BLaER1 treated with 17β-estradiol and CSF1 and Interleukin-3, amounts not matched to agents 10 nM and 100 nM (cell line): Measurements from ENCODE around the gene KHNYN.

Source experiments
- H3K27ac ChIP-seq, 11 experiments: shearing (Covaris generic); formaldehyde crosslinking; 2 replicates each; pipeline ENCODE4 v1.8.1; 2022
- H3K27me3 ChIP-seq, 11 experiments: shearing (Covaris generic); formaldehyde crosslinking; 2 replicates each; pipeline ENCODE4 v1.8.1; 2022
- H3K36me3 ChIP-seq, 11 experiments: shearing (Covaris generic); formaldehyde crosslinking; 2 replicates each; pipeline ENCODE4 v1.8.1; 2022
- H3K4me1 ChIP-seq, 10 experiments: shearing (Covaris generic); formaldehyde crosslinking; 2 replicates each; pipeline ENCODE4 v1.8.1; 2022
- H3K4me2 ChIP-seq, 11 experiments: shearing (Covaris generic); formaldehyde crosslinking; 2 replicates each; pipeline ENCODE4 v1.8.1; 2022
- H3K4me3 ChIP-seq, 10 experiments: shearing (Covaris generic); formaldehyde crosslinking; 2 replicates each; pipeline ENCODE4 v1.8.1; 2022
- H3K9ac ChIP-seq, 11 experiments: shearing (Covaris generic); formaldehyde crosslinking; 2 replicates each; pipeline ENCODE4 v1.8.1; 2022
- H3K9me3 ChIP-seq, 11 experiments: shearing (Covaris generic); formaldehyde crosslinking; replicated peaks in 1 of 11; 2 replicates each; pipeline ENCODE4 v1.8.1; 2022
- H4K20me1 ChIP-seq, 11 experiments: shearing (Covaris generic); formaldehyde crosslinking; 2 replicates each; pipeline ENCODE4 v1.8.1; 2022
- Cebpa-rat ChIP-seq, 11 experiments: shearing (Covaris generic); IDR thresholded peaks; 2 replicates each; pipeline ENCODE4 v1.8.1; 2022

KHNYN gene

DNA sequence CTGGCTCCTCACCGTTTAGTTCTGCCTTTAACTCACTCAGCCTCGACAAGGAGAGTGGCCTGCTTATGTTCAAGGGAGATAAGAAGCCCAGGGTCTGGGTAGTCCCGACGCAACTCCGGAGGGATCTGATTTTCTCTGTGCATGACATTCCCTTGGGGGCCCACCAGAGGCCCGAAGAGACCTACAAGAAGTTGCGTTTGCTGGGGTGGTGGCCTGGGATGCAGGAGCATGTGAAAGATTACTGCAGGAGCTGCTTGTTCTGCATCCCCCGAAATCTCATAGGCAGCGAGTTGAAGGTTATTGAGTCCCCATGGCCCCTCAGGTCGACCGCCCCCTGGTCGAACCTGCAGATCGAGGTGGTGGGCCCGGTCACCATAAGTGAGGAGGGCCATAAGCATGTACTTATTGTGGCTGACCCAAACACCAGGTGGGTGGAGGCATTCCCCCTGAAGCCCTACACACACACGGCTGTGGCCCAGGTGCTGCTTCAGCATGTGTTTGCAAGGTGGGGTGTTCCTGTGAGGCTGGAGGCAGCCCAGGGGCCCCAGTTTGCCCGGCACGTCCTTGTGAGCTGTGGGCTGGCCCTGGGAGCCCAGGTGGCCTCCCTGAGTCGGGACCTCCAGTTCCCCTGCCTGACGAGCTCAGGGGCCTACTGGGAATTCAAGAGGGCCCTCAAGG, 13.4 kb upstream of the KHNYN start:
- Histone ChIP-seq H3K4me1 (peaks cover 10 to 51% (median 36%) of the 10 kb centered on the region in 10 experiments; a peak in 17 of 20 replicates), H4K20me1 (no peaks in the 10 kb centered on the region; a peak in 1 of 22 replicates), H3K27me3 (peaks cover 0 to 7% (median 0%) of the 10 kb centered on the region in 11 experiments; a peak in 1 of 22 replicates), H3K4me3 (no peak overlapping the region), H3K4me2 (peak overlapping the region in 10 of 11 experiments; percentile 7 to 95 (median 80); a peak in 18 of 22 replicates), H3K36me3 (peaks cover 0 to 44% (median 31%) of the 10 kb centered on the region in 11 experiments; a peak in 19 of 22 replicates), H3K9ac (peak overlapping the region in 1 of 11 experiments; percentile 2; a peak in 2 of 22 replicates), H3K9me3 (no peaks in the 10 kb centered on the region), H3K27ac (peak overlapping the region in 4 of 11 experiments; percentile 2 to 60 (median 28); a peak in 6 of 22 replicates)
- TF ChIP-seq Cebpa-rat (IDR thresholded peaks at IDR 0.05), result no peak

DNA sequence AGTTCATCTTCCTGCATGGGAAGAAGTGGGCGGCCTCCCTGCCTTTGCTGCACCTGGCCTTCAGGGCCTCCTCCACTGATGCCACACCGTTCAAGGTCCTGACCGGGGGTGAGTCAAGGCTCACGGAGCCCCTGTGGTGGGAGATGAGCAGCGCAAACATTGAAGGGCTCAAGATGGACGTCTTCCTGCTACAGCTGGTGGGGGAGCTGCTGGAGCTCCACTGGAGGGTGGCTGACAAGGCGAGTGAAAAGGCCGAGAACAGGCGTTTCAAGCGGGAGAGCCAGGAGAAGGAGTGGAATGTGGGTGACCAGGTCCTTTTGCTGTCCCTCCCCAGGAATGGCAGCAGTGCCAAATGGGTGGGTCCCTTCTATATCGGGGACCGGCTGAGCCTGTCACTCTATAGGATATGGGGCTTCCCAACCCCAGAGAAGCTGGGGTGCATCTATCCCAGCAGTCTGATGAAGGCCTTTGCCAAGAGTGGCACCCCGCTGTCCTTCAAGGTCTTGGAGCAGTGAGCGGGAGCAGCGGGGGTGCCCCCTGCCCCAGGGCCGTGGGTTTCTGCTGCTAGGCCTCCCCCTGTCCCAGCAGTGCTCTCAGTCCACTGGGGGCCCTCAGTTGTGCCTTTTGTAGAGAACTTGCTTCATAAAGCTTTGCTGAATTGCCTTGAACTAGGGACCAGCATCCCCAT, 12.7 kb upstream of the KHNYN start:
- Histone ChIP-seq H3K4me1 (peaks cover 11 to 51% (median 36%) of the 10 kb centered on the region in 10 experiments), H3K36me3 (peaks cover 0 to 40% (median 31%) of the 10 kb centered on the region in 11 experiments; a peak in 19 of 22 replicates), H3K9me3 (no peaks in the 10 kb centered on the region), H3K4me3 (no peak overlapping the region), H3K4me2 (peak overlapping the region; percentile 6 to 95 (median 79); a peak in 19 of 22 replicates), H4K20me1 (no peaks in the 10 kb centered on the region), H3K9ac (peak overlapping the region in 2 of 11 experiments; percentile 2 to 50; a peak in 4 of 22 replicates), H3K27me3 (peaks cover 0 to 7% (median 0%) of the 10 kb centered on the region in 11 experiments; a peak in 1 of 22 replicates), H3K27ac (peak overlapping the region in 4 of 11 experiments; percentile 2 to 60 (median 28); a peak in 6 of 22 replicates)
- no peak for TF ChIP-seq Cebpa-rat (IDR thresholded peaks at IDR 0.05)

DNA sequence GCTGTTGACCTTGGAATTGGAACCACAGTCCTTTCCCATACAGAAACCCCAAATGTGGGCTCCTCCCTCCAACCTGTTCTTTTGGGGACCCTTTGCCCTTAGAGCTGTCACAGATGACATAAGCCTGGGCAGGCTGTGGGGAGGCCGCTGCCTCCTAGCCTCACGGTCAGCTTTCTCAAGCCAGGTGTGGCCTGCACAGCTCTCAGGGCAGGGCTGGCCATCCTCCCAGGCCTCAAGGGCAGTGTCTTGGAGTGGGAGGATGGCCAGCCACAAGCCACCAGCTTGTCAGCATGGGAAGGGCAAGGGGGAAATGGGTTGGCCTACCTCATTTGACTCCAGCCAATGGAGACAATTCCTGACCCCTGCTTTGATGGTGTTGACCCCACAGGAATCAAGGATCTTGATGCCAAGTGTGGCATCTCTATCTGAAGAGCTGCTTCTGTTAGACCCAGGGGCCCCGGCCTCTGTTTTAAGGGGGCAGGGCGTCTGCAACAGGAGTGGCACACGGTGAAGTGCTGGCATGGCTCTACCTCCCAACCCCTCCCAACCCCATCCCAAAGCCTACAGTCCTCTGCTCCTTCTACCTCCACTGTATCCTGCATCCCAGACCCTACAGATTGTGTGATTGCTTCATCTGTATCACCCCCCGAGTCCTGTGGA, 11.8 kb upstream of the KHNYN start:
- H3K4me2 ChIP-seq, result peak overlapping the region in 9 of 11 experiments; percentile 49 to 95 (median 80); a peak in 17 of 22 replicates

DNA sequence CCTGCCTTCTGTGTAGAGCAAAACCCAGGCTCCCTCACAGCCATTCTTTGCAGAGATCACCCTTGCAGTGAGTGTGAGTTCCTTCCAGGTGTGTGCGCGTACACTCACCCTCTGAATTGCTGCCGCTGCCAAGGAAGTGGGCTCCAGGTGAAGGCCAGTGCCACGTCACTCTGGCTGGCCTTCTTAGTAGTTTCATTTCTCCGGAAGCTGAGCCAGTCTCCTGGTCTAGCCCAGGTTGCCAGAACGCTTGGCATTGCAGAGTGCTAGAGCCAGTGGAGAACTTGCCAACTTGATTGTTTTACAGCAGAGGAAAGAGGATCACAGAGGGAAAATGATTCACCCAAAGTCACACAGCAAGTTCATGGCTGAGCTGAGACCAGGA, 11.3 kb upstream of the KHNYN start:
- no peak overlapping the region for H3K27ac ChIP-seq
- no peak for TF ChIP-seq Cebpa-rat (IDR thresholded peaks at IDR 0.05)

More for the DNA sequence above, 11.8 kb upstream of the KHNYN start:
- Histone ChIP-seq H3K27me3 (peaks cover 0 to 7% (median 0%) of the 10 kb centered on the region in 11 experiments; a peak in 1 of 22 replicates), H4K20me1 (no peaks in the 10 kb centered on the region), H3K36me3 (peaks cover 0 to 32% (median 27%) of the 10 kb centered on the region in 11 experiments; a peak in 19 of 22 replicates), H3K4me3 (no peak overlapping the region), H3K9ac (no peak overlapping the region), H3K27ac (0 out of 22 replicates have a peak overlapping the region, but pooled peaks of 1 of the 11 experiments have one; percentile 60), H3K9me3 (no peaks in the 10 kb centered on the region), H3K4me1 (peaks cover 19 to 56% (median 43%) of the 10 kb centered on the region in 10 experiments)
- no peak for TF ChIP-seq Cebpa-rat (IDR thresholded peaks at IDR 0.05)

DNA sequence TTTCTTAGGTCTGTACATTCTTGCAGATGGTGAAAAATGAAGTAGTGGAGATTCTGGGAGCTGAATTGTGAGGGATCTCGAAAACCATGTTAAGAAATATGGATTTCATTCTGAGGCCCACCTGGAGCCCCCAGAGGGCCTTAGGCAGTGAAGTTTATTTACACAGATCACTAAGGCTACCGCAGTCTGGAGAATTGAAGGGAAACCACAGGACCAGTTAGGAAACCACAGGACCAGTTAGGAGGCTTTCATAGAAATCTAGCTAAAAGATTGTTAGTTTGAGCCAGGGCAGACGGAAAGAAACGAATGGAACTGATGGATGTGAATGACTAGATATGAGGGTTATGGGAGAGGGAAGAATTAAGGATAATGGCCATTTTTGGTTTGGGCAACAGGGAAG, 7.5 kb upstream of the KHNYN start:
- Histone ChIP-seq H3K4me2 (peak overlapping the region; percentile 59 to 95 (median 85)), H3K4me1 (peaks cover 30 to 76% (median 61%) of the 10 kb centered on the region in 10 experiments), H3K9ac (peak overlapping the region in 3 of 11 experiments; percentile 5 to 40 (median 28); a peak in 1 of 22 replicates)

More for the DNA sequence above, 11.3 kb upstream of the KHNYN start:
- H3K36me3 ChIP-seq, result peaks cover 0 to 27% (median 22%) of the 10 kb centered on the region in 11 experiments; a peak in 19 of 22 replicates
- no peaks in the 10 kb centered on the region for H4K20me1 ChIP-seq
- H3K4me3 ChIP-seq, result no peak overlapping the region
- H3K27me3 ChIP-seq, result peaks cover 0 to 9% (median 0%) of the 10 kb centered on the region in 11 experiments; a peak in 2 of 22 replicates
- no peaks in the 10 kb centered on the region for H3K9me3 ChIP-seq
- H3K4me2 ChIP-seq, result peak overlapping the region in 7 of 11 experiments; percentile 71 to 95 (median 83); a peak in 12 of 22 replicates
- H3K4me1 ChIP-seq, result peaks cover 25 to 61% (median 48%) of the 10 kb centered on the region in 10 experiments
- H3K9ac ChIP-seq, result no peak overlapping the region

DNA sequence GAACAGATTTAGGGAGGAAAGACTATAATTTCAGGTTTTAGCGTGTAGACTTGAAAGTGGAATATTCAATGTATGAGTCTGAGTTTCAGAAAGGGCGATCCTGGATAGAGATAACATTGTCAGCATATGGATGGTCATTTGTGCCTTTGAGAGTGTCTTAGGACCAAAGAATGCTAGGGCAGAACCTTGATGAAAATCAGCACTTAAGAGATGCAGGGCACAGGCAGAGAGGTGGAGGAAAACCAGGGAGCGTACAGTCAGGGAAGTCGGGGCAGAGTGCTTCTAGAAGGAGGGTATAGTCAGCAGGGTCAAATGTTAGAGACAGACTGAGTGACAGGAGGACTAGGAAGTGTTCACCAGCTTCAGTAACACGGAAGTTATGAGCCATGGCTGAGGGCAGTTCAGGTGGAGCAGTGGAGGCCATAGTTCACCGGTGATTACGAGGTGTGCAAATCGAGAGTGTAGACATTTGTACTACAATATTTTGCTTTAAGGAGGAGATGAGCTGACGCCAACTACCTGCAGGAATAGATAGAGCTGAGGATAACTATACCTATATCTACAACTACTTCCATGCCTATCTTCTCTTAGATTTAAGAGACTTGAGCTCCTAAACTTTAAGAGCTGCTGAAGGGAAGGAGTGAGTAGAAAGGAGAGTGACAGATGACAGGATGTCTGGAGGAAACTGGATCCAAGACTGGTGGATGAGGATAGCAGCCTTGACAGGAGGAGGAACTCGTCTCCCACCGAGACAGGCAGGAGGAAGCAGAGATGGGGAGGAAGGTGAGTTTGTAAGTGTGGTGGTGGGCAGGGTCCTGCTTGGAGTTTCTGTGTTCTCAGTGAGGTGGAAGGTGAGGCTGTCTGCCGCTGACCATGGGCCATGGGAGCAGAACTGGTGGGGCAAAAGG, 6.8 kb upstream of the KHNYN start:
- Histone ChIP-seq H3K4me2 (peak overlapping the region; percentile 59 to 95 (median 85)), H3K36me3 (no peaks in the 10 kb centered on the region), H3K4me3 (peak overlapping the region in 2 of 10 experiments; percentile 13 to 17; a peak in 2 of 20 replicates), H3K9ac (peak overlapping the region in 2 of 11 experiments; percentile 28 to 40; a peak in 2 of 22 replicates), H4K20me1 (no peaks in the 10 kb centered on the region), H3K4me1 (peaks cover 33 to 76% (median 60%) of the 10 kb centered on the region in 10 experiments), H3K27ac (peak overlapping the region in 1 of 11 experiments; percentile 5; a peak in 1 of 22 replicates), H3K27me3 (peaks cover 0 to 11% (median 0%) of the 10 kb centered on the region in 11 experiments; a peak in 2 of 22 replicates), H3K9me3 (no peaks in the 10 kb centered on the region)
- TF ChIP-seq Cebpa-rat (IDR thresholded peaks at IDR 0.05), result no peak

More for the DNA sequence above, 7.5 kb upstream of the KHNYN start:
- no peaks in the 10 kb centered on the region for H4K20me1 ChIP-seq
- no peaks in the 10 kb centered on the region for H3K9me3 ChIP-seq
- peak overlapping the region in 1 of 11 experiments; percentile 5; a peak in 1 of 22 replicates for H3K27ac ChIP-seq
- TF ChIP-seq Cebpa-rat (IDR thresholded peaks at IDR 0.05), result no peak
- no peaks in the 10 kb centered on the region for H3K36me3 ChIP-seq
- peak overlapping the region in 2 of 10 experiments; percentile 13 to 17; a peak in 1 of 20 replicates for H3K4me3 ChIP-seq
- H3K27me3 ChIP-seq, result peaks cover 0 to 11% (median 0%) of the 10 kb centered on the region in 11 experiments; a peak in 2 of 22 replicates

DNA sequence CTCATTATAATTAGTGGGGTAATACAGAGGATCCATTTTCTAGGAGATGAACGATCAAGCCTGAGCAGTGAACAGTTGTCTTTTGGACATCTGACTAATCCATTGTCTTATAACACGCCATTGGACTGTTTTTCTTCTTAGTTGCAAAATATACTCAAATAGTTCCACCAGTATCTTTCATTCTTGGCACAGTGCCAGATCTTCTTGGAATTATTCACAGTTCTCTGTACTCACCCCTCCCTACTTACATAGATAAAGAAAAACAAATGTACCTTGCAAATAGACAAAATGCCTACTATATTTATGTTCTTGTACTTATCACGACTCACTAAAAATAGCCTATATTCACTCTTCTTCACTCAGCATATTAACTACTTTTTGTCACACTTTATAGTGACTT, 4.0 kb upstream of the KHNYN start:
- Histone ChIP-seq H3K4me2 (peak overlapping the region; percentile 30 to 99 (median 63); a peak in 20 of 22 replicates), H3K27ac (peak overlapping the region in 2 of 11 experiments; percentile 29 to 57; a peak in 4 of 22 replicates), H3K9ac (no peak overlapping the region), H3K36me3 (no peaks in the 10 kb centered on the region), H3K4me3 (no peak overlapping the region), H4K20me1 (peaks cover 0 to 5% (median 1%) of the 10 kb centered on the region in 11 experiments; a peak in 8 of 22 replicates), H3K9me3 (no peaks in the 10 kb centered on the region), H3K27me3 (peaks cover 0 to 4% (median 0%) of the 10 kb centered on the region in 11 experiments; a peak in 1 of 22 replicates), H3K4me1 (peaks cover 49 to 89% (median 75%) of the 10 kb centered on the region in 10 experiments)
- TF ChIP-seq Cebpa-rat (IDR thresholded peaks at IDR 0.05), result no peak
